Body of pancreas (tissue), 4 donors: ENCODE data around the gene PSMC3. TPM values are rescaled to one million over a fixed set of nuclear protein-coding genes. Genes with fewer than 3 reads are reported as not detected.

Experiments used
- ATAC-seq: fragments of 150-250 bp; one replicate; pipeline ENCODE4 v1.9.1; 2016
- DNase-seq, 4 donors: peaks; one replicate each; pipeline ENCODE4 v3.0.0-alpha.2; 2019
- H3K27ac ChIP-seq, 4 donors: fragments of 200-600 bp; sonication (generic); 1 replicate in 3 of 4; 2 replicates in 1 of 4; pipeline versions ENCODE4 v1.5.1 to v1.6.1; 2016 to 2019; ENCODE audit warnings: mild to moderate bottlenecking in 1 of 4, mixed read lengths in 1 of 4, moderate library complexity in 1 of 4
- H3K27me3 ChIP-seq, 2 donors: fragments of 200-600 bp; sonication (generic); one replicate each; pipeline ENCODE4 v1.6.0; 2016; ENCODE audit warnings: mild to moderate bottlenecking in 1 of 2
- H3K36me3 ChIP-seq, 2 donors: fragments of 200-600 bp; sonication (generic); replicated peaks in 1 of 2; 2 replicates each; pipeline ENCODE4 v1.5.1; 2016; ENCODE audit warnings: low read depth in 2 of 2; ENCODE audit not compliant: insufficient read depth in 1 of 2
- H3K4me1 ChIP-seq: fragments of 200-600 bp; sonication (generic); one replicate; pipeline ENCODE4 v1.6.0; 2016
- H3K4me3 ChIP-seq, 2 donors: fragments of 200-600 bp; sonication (generic); 1 replicate in 1 of 2; 2 replicates in 1 of 2; pipeline ENCODE4 v1.5.1; 2016 to 2019
- H3K9me3 ChIP-seq, 3 donors: fragments of 200-600 bp; sonication (generic); 1 replicate in 2 of 3; 2 replicates in 1 of 3; pipeline ENCODE4 v1.5.1; 2016
- CTCF ChIP-seq, 7 experiments: fragments of 450-650 bp in 4 of 7; fragments of 200-600 bp in 3 of 7; sonication (generic) in 3 of 7; IDR thresholded peaks; one replicate each; pipeline ENCODE4 v1.5.1; 2016 to 2019; ENCODE audit warnings: antibody characterized with exemption in 7 of 7
- POLR2A ChIP-seq, 3 donors: fragments of 450-650 bp; IDR thresholded peaks; one replicate each; pipeline ENCODE4 v1.6.1; 2016; ENCODE audit warnings: antibody characterized with exemption in 3 of 3, mild to moderate bottlenecking in 2 of 3
- WGBS, 2 donors: methylation state at CpG; one replicate each; pipeline ENCODE4 v1.1.5; 2017; 5-methylcytosine and 5-hydroxymethylcytosine counted together
- intact Hi-C: fragments of 100-400 bp; cut with DNase I; formaldehyde crosslinking; loops from one replicate; pipeline ENCODE4 v1.15.1; 2023
- total RNA-seq, 2 donors: library from RNA; depleted of rRNA; stranded (reverse); fragments of >200 nt; gene quantifications; one replicate each; pipeline ENCODE4 v1.1.0, GENCODE V29; 2016

PSMC3 gene
- total RNA-seq, 2 donors from 2014 or later = 43.8 to 62.8 TPM

GRCh38 chr11:47467357-47467756, 41.1 kb upstream of the PSMC3 start:
- intact Hi-C loops = no loop called here
- WGBS, 2 donors = 69 to 83% methylated on average over 7 of the region's 7 CpGs
- DNase-seq (peak in 3 of 4 donors; percentile 50 to 54 (median 52)), ATAC-seq (peak; percentile 43)
- Histone ChIP-seq H3K4me1 (peaks cover 21% of the 10 kb centered on the region), H3K36me3 (peaks cover 11 to 16% of the 10 kb centered on the region in 2 donors), H3K27me3 (no peaks in the 10 kb centered on the region), H3K9me3 (no peaks in the 10 kb centered on the region), H3K27ac (peak overlapping the region; percentile 50 to 79 (median 66)), H3K4me3 (no peak overlapping the region)
- no peak for TF ChIP-seq CTCF (IDR thresholded peaks at IDR 0.05)
- no peak for TF ChIP-seq POLR2A (IDR thresholded peaks at IDR 0.05)

GRCh38 chr11:47466701-47467250, 40.5 kb upstream of the PSMC3 start:
- intact Hi-C loops = no loop called here
- Histone ChIP-seq H3K36me3 (peaks cover 7 to 12% of the 10 kb centered on the region in 2 donors), H3K27me3 (no peaks in the 10 kb centered on the region), H3K4me1 (peaks cover 21% of the 10 kb centered on the region), H3K27ac (peak overlapping the region; percentile 50 to 79 (median 66)), H3K4me3 (no peak overlapping the region), H3K9me3 (no peaks in the 10 kb centered on the region)
- TF ChIP-seq POLR2A (IDR thresholded peaks at IDR 0.05) = no peak
- no peak for TF ChIP-seq CTCF (IDR thresholded peaks at IDR 0.05)
- 8 to 15% methylated on average over 3 to 4 of the region's 4 CpGs for WGBS, 2 donors
- ATAC-seq (peak; percentile 72), DNase-seq (peak; percentile 69 to 83 (median 80))

- Histone ChIP-seq H3K36me3 (peaks cover 5 to 6% of the 10 kb centered on the region in 2 donors), H3K9me3 (no peaks in the 10 kb centered on the region), H3K27ac (peak overlapping the region in 3 of 4 donors; percentile 50 to 79 (median 70)), H3K27me3 (no peaks in the 10 kb centered on the region), H3K4me1 (peaks cover 21% of the 10 kb centered on the region), H3K4me3 (no peak overlapping the region)
- TF ChIP-seq CTCF (IDR thresholded peaks at IDR 0.05) (no peak), POLR2A (IDR thresholded peaks at IDR 0.05) (no peak)
- 15 to 26% methylated on average over 5 of the region's 5 CpGs for WGBS, 2 donors
- ATAC-seq = no peak
- DNase-seq = no peak
- intact Hi-C loops = no loop called here
Observed at GRCh38 chr11:47466201-47466600, 40.0 kb upstream of the PSMC3 start.

- intact Hi-C loops = no loop called here
- no peaks in the 10 kb centered on the region for H3K36me3 ChIP-seq
- ATAC-seq (no peak), DNase-seq (no peak)
- 95% methylated on average over 5 of the region's 5 CpGs for WGBS, 2 donors
- peaks cover 21% of the 10 kb centered on the region for H3K4me1 ChIP-seq
- no peaks in the 10 kb centered on the region for H3K27me3 ChIP-seq
- H3K27ac ChIP-seq = no peak overlapping the region
- TF ChIP-seq POLR2A (IDR thresholded peaks at IDR 0.05) (no peak), CTCF (IDR thresholded peaks at IDR 0.05) (no peak)
- no peaks in the 10 kb centered on the region for H3K9me3 ChIP-seq
- H3K4me3 ChIP-seq = no peak overlapping the region
Observed at GRCh38 chr11:47464483-47464882, 38.2 kb upstream of the PSMC3 start.

- TF ChIP-seq CTCF (IDR thresholded peaks at IDR 0.05) = no peak
- intact Hi-C loops = no loop called here
- WGBS, 2 donors = 94 to 98% methylated on average over 7 of the region's 7 CpGs
Observed at GRCh38 chr11:47461876-47462275, 35.6 kb upstream of the PSMC3 start.

More at GRCh38 chr11:47461876-47462275, 35.6 kb upstream of the PSMC3 start:
- H3K9me3 ChIP-seq = no peaks in the 10 kb centered on the region
- ATAC-seq = no peak
- peaks cover 13% of the 10 kb centered on the region for H3K4me1 ChIP-seq
- H3K36me3 ChIP-seq = no peaks in the 10 kb centered on the region
- H3K4me3 ChIP-seq = no peak overlapping the region
- no peak overlapping the region for H3K27ac ChIP-seq
- no peaks in the 10 kb centered on the region for H3K27me3 ChIP-seq
- DNase-seq = no peak
